T47D (cell line): Measurements from ENCODE around the gene NELFA.
"Not testable (repeated sequence)": the region's sequence is repeated elsewhere in the genome, so short reads cannot be mapped to it uniquely, and the experiment has no call there.

Source experiments
- DNase-seq, 2 experiments: peaks; one replicate each; pipeline versions ENCODE4 v3.0.0 to v3.0.0-alpha.2; 2011 to 2012; ENCODE audit warnings: low read depth in 1 of 2, low spot score in 1 of 2
- JUND ChIP-seq: IDR thresholded peaks from 2 replicates; pipeline ENCODE4 v1.6.1; 2012; ENCODE audit warnings: low read depth
- in situ Hi-C: cut with HindIII; loops from 2 replicates; pipeline ENCODE4 v1.10.0; 2016; ENCODE audit warnings: low sequenced_read_pairs, low pct_unique_long_range_greater_than_20kb

The NELFA gene

DNA sequence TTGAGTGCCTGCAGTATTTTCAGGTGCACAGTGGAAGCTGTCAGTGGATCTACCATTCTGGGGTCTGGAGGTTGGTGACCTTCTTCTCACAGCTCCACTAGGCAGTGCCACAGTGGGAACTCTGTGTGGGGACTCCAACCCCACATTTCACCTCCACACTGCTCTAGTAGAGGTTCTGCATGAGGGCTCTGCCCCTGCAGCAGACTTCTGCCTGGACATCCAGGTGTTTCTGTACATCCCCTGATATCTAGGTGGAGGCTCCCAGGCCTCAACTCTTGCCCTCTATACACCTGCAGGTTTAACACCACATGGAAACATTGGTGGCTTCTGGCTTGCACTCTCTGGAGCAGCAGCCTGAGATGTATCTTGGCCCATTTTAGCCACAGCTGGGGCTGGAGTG is 17.0 kb upstream of the NELFA start:
- no peak for TF ChIP-seq JUND
- in situ Hi-C loops: no loop called here
- DNase-seq: no peak

DNA sequence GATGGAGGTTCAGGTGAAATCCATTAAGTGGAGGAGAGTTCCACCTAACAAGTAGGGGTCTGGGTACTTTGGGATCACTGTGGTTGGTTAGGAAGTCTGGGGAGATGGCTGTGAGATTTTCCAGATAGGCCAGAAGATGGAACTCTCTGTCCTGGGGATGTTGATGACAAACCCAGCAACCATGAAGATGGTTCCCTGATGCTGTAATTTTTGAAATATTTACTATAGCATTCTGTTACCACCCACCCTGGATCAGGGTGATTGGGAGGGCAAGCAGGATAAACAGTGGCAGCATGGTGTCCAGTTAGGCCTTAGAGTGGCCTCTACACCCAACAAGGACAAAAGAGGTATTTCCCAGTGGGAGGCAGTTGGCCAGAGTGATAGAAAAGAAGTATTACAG is 15.9 kb upstream of the NELFA start:
- in situ Hi-C loops: no loop called here
- TF ChIP-seq JUND: no peak
- DNase-seq: no peak

DNA sequence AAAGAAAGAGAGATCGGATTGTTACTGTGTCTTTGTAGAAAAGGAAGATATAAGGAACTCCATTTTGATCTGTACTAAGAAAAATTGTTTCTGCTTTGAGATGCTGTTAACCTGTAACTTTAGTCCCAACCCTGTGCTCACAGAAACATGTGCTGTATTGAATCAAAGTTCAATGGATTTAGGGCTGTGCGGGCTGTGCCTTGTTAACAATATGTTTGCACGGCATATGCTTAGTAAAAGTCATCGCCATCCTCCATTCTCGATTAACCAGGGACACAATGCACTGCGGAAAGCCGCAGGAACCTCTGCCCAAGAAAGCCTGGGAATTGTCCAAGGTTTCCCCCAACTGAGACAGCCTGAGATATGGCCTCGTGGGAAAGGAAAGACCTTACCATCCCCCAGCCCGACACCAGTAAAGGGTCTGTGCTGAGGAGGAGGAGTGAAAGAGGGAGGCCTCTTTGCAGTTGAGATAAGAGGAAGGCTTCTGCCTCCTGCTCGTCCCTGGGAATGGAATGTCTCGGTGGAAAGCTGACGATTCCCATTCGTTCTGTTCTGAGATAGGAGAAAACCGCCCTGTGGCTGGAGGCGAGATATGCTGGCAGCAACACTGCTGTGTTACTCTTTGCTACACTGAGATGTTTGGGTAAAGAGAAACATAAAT is 12.7 kb upstream of the NELFA start:
- in situ Hi-C loops, DNase-seq: not testable (repeated sequence)

DNA sequence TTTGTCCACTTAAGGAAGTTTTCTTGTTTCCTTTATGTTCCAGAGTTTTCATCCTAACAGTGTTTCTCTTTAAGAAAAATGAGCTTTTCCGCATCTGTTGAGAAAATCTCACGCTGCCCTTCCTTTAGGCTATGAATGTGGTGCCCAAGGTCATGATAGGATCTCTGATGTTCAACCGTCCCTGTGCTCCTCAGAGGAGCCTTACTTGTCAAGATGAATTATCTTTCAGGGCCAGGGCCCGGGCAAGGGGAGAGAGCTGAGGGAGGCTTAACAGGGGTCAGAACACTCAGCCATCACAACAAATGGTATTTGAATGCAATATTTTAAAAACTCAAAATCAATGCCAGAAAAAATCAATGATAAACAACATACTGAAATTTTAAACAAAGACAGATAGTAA is 6.2 kb upstream of the NELFA start:
- in situ Hi-C loops: no loop called here
- no peak for TF ChIP-seq JUND
- no peak for DNase-seq

DNA sequence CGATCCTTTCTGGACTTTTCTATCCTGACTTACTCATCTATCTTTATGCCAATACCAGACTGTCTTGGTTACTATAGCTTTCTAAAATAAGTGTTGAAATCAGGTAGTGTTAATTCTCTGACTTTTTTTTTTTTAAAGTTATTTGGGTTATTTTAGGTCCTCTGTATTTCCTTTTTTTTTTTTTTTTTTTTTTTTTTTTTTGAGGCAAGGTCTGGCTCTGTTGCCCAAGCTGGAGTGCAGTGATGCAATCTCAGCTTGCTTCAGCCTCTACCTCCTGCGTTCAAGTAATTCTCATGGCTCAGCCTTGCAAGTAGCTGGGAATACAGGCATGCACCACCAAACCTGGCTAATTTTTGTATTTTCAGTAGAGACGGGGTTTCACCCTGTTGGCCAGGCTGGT is 2.8 kb upstream of the NELFA start:
- DNase-seq: no peak
- TF ChIP-seq JUND: no peak
- in situ Hi-C loops: no loop called here

DNA sequence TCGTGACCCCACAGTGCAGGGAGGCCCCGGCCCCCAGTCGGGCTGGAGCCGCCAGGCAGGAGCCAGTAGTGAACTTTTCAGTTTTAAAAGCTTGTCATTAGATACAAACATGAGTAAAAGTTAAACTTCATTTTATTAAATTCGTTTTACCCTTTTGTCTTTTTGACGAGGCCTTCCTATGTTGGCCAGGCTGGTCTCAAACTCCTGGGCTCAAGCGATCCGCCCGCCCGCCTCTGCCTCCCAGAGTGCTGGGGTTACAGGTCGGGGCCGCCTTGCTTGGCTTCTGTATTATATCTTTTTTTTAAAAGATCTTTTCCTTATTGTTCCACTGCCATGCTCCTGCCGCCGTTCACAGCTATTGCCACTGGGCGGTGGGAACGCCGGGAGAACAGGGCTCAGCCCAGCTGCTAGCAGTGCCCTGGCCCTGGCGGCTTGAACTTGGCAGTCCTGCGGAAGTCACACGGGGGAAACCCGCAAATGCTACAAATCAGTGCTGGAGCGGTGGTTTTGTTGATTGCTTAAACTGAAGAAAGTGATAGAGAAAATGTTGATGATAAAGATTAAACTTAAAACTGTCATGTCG is 968 bp upstream of the NELFA start:
- peak; percentile 68 to 83 for DNase-seq
- in situ Hi-C loops: no loop called here
- no peak for TF ChIP-seq JUND

DNA sequence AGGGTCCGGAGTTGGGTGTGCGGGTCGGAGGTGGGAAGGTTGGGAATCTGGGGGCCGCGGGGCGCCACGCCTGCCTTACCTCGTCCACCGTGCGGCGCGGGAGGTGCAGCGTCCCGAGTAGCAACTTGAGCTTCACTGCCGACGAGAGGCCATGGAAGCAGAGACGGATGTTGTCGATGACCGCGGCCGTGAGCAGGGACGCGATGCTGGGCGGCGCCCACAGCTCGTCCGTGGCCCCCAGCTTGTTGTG is 178 bp downstream of the NELFA start:
- DNase-seq: no peak
- no peak for TF ChIP-seq JUND
- in situ Hi-C loops: no loop called here

DNA sequence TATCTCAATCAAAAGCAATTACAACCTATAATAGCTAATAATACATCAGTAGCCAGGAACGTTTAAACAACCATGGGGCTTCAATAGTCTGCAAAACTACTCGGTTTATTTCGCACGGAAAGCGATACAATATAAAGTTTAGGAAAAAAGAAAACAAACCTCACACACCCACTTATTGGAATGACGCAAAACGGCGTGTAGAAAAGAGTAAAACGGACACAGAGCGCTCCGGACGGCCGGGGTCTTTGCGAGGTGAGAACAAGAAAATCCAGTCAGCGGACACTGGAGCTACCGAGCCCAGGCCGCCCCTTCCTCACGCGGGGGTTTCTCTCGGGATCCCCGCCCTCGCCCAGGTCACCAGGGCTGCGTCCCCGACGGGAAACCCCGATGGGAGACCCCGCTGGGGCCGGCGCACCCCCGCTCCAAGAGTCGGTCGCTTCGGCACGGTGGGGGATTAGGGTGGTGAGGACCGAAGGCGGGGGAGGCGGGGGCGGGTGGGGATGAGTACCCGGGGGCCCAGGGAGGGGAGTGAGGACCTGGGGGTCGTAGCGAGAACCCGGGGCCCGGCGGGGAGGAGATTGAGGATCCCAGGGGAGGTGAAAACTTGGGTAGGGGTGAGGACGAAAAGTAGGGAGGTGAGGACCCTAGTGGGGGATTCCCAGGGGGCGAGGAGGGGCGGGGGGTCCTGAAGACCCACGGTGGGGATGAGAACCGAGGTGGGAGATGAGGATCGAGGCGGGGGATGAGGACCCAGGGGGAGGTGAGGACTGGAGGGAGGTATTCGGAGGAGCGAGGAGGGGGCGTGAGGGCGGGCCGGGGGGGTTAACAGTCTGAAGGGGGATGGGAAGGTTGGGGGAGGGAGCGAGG is 737 bp downstream of the NELFA start:
- in situ Hi-C loops: no loop called here
- no peak for TF ChIP-seq JUND
- no peak for DNase-seq

DNA sequence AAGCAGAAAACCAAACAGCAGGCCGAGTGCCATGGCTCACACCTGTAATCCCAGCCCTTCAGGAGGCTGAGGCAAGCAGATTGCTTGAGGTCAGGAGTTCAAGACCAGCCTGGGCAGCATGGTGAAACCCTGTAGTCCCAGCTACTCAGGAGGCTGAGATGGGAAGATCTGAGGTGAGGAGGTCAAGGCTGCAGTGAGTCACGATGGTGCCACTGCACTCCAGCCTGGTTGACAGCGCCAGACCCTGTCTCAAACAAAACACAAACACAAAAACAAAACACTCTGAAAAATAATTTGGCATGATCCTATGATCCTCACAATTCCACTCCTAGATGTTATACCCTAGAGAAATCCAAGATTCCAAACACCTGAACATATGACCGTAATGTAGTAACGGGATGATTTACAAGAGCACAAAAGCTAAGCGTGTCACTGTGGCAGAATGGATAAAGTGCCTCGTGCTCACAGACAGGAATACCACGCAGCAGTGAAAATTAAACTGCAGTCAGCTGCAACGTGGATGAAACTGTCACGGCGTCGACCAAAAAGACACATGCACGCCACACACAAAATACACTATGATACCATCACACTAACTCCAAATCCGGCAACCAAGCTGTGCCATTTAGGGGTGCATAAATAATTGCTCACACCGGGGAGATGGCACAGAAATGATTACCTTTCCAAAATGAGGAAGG is 1.7 kb downstream of the NELFA start:
- in situ Hi-C loops: no loop called here
- TF ChIP-seq JUND: no peak
- DNase-seq: no peak

DNA sequence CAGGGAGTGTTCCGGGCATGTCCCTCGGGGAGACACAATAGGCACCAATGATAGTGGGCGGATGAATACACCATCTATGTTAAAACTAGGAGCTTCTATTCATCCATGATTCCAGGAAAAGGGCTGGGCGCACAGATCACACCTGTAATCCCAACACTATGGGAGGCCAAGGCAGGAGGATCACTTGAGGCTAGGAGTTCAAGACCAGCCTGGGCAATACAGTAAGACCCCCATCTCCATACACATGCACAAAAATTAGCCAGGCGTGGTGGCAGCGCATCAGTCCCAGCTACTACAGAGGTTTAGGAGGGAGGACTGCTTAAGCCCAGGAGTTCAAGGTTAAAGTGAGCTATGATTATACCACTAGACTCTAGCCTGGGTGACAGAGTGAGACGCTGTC is 2.4 kb downstream of the NELFA start:
- in situ Hi-C loops: no loop called here
- no peak for DNase-seq
- no peak for TF ChIP-seq JUND

DNA sequence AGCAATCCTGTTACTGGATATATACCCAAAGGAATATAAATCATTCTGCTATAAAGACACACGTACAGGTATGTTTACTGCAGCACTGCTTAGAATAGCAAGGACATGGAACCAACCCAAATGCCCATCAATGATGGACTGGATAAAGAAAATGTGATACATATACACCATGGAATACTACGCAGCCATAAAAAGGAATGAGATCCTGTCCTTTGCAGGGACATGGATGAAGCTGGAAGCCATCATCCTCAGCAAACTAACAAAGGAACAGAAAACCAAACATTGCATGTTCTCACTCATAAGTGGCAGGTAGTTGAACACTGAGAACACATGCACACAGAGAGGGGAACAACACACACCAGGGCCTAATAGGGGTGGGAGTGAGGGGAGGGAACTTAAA is 5.4 kb downstream of the NELFA start:
- DNase-seq, in situ Hi-C loops: not testable (repeated sequence)

DNA sequence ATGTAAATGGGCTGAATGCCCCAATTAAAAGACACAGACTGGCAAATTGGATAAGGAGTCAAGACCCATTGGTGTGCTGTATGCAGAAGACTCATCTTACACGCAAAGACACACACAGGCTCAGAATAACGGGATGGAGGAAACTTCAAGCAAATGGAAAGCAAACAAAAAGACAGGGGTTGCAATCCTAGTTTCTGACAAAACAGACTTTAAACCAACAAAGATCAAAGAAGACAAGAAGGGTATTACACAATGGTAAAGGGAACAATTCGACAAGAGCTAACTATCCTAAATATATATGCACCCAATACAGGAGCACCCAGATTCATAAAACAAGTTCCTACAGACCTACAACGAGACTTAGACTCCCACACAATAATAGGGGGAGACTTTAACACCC is 9.5 kb downstream of the NELFA start:
- DNase-seq, in situ Hi-C loops: not testable (repeated sequence)

DNA sequence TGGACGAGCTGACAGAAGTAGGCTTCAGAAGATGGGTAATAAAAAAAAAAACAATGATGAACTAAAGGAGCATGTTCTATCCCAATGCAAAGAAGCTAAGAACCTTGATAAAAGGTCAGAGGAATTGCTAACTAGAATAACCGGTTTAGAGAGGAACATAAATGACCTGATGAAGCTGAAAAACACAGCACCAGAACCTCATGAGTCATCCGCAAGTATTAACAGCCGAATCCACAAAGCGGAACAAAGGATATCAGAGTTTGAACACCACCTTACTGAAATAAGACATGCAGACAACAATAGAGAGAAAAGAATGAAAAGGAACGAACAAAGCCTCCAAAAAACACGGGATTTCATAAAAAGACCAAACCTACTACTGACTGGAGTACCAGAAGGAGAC is 10.5 kb downstream of the NELFA start:
- no peak for TF ChIP-seq JUND
- DNase-seq: no peak
- in situ Hi-C loops: no loop called here
